GM18907 (cell line): ENCODE data around the gene TMIE.

Experiments used
- ATAC-seq: cut with Tn5 transposase; IDR thresholded peaks from one replicate; pipeline ENCODE4 v1.9.1; 2021; ENCODE audit warnings: mild to moderate bottlenecking, moderate library complexity; ENCODE audit not compliant: unreplicated experiment

TMIE gene

DNA sequence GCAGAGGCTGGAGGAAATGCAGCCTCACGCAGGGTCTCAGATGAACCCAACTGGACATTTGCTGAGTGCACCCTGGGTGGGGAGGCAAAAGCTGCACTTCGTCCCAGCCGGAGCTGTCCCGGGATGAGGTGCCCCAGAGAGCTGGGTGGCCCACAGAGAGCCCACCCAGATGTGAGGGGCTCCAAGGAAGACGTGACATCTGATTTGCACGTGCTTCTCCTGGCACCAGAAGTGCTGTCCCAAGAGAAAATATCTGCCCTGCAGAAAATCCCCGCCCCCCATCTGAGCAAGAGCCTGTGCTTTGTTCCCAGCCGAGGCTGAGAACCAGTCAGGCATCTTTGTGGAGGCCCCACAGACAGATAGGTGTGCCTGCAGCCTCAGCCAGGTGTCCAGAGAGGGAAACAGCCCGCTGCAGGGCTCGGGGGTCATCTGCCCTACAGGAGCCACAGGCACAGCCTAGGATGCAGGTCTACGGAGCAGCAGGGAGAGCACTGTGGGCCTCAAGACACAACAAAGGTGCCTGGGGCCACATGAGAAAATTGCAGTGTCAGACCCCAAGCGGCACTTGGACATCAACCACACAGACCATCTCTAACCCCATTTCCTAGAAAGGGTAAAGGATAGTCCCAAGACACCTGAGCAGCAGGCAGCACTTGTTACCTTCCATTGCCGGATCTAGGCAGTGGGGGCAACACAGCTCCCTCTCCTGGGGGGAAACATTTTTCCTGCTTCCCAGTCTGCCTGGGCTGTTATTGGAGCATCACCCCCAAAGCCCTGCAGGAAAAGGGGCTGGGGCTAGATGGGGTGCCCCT is 5.8 kb downstream of the TMIE start:
- no peak for ATAC-seq

DNA sequence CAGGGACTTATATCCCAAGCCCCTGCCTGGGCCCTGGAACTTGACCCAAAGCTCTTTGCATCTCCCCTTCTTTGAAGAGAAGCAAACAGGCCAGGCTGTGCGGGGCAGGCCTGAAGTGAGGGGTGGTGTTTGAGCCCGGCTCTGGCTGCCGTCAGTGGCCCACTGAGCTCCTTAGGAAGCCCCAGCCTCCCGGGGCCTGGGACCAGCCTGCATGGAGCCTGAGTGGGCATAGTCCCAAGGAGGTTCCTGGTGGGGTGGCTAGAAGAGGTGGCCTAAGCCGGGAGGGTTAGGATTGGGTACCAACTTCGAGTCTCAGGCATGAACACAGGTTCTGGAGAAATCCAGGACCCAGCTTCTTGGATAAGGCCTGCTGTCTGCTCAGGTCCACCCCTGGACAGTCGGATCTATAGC is 6.4 kb downstream of the TMIE start:
- no peak for ATAC-seq

DNA sequence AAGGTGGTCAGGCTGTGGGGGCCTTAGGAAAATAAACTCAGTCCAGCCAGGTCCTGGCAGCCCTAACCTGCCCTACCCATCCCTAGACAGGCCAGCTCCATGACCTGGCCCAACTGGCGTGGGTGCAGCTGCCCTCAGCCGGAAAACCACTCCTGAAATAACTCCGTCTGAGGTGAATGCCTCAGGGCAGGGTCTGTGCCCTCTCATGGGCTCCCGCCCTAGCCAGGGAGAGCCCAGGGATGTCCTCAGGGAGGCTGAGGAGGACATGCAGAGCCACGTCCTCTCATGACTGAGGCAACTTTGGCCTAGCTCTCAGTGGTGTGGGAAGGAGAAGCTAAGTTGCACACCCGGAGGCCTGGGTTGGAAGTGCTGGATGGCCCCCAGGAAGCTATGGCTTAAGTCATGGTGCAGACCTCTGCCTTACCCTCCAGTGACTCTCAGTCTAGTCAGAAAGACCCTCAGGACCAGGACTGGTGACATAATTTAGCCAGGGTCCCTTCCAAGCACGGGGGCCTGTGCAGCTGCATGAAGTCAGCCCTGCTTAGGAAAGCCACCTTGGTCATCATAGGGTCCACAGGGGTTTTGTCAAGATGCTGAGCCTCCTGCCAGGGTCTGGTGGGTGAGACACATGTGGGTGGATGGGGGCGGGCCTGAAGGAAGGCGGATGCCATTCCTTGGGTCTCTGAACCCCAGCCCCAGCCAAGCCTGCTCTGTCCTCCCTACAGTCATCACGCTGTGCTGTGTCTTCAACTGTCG is 7.4 kb downstream of the TMIE start:
- ATAC-seq = no peak

DNA sequence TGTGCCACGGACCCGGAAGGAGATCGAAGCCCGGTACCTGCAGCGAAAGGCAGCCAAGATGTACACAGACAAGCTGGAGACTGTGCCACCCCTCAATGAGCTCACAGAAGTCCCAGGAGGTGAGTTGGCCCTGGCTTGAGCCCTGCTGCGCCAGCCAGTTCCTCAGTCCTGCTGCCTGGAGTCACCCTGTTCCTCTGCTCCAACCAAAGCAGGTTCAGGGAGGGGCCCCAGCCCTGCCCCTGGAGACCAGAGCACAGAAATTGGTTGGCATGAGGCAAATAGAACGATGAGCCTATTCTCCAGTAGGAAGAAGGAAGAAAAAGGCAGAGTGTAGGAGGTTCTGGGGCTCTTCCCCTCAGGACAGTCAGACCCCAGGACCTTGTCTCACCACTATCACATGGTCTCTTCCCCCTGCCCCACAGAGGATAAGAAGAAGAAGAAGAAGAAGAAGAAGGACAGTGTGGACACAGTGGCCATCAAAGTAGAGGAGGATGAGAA is 8.0 kb downstream of the TMIE start:
- ATAC-seq = no peak

DNA sequence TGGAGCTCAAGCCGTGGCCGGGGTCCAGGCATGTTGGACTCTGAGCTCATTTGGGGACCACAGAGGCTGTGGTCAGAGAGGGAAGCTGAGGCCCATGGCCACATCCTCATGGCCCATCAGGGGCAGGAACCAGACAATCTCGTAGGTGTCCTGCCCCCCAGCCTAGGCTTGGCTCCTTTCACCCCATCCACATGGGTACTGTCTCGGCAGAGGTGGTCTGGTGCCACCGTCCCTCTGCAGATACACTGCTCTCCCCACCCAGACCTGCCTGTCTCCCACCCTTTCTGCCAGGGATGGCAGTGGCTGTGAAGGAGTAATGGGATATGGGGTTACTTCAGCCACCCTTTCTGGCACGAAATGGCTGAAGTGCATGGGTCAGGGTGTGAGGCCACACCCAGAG is 8.5 kb downstream of the TMIE start:
- no peak for ATAC-seq

DNA sequence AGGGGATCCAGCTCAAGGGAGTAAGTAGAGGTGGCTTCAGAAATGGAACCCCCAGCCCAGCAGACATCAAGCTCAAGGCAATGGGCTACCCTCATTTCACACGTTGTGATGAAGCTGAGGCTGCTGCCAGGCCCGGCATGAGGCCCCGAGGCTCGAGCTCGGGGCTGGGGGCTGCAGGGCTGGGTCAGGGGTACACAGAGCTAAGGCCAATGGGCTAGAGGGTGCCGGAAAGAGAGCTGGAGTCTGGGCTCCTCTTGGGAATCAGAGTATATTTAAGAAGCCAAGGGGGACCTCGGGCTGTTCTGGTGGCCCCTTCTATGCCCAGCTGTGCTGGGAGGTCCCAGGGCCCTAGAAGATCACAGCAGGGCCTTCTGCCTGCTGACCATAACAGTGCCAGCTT is 9.0 kb downstream of the TMIE start:
- no peak for ATAC-seq

DNA sequence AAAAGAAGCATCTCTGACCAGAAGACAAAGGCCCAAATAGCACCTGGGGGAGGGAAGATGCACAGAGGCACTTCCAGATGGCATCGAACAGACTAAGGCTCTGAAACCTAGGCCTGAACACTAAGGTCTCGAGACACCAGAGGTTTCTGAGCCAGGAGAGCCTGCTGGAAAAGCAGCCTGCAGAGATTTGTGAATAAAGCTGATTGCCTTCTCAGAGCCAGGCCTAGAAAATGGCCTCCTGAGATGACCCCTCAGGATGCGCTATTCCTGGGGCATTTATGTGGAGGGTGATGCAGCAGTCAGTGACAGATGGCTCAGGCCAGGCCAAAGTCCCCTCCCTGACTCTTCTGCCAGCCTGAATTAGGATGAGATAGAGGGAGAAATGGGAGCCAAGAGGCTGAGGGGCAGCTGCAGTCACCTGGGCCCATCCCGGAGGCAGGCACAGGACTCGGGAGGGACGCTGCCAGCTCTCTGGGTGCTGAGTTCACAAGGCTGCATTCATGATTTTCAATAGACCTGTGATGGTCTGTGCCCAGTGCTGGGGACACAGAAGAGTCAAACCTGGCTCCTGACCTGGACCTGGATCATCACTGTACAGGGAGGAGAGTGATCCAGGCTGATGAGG is 9.6 kb downstream of the TMIE start:
- ATAC-seq = no peak

DNA sequence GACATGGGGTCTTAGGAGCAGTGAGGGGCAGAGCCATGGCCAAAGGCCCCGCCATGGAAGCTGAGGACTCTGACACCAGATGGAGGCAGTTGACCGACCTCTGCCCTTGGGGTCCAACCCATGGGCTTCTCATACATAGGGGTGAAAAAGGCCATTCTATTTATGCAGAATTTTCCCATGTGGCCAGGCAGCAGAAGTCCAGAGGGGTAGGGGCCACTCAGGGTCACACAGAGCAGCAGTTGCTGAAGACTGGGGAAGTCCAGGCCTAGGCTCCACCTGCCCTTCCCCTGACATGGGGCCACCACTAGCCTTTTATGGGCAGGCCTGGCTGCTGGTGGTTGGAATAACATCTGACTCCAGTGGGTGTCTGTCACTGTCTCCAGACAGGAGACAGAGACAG is 10.1 kb downstream of the TMIE start:
- no peak for ATAC-seq

DNA sequence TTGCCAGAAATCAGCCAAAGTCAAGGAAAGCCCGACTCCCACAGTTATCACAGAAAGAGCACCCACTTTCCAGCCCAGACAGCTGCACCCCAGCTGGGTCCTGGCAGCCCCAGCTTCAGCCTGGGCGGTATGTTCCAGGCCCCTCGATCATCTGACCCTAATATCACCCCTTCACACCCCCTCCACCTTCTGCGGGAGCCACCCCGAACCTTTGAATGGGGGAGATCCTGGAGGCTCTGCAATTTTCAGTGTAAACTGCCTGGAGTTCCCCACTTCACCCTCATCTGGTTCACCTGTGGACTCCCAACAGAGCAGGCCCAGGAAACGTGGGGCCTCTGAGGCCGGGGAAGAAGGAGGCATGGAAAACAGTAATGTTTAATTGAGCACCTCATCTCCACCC is 10.6 kb downstream of the TMIE start:
- no peak for ATAC-seq

DNA sequence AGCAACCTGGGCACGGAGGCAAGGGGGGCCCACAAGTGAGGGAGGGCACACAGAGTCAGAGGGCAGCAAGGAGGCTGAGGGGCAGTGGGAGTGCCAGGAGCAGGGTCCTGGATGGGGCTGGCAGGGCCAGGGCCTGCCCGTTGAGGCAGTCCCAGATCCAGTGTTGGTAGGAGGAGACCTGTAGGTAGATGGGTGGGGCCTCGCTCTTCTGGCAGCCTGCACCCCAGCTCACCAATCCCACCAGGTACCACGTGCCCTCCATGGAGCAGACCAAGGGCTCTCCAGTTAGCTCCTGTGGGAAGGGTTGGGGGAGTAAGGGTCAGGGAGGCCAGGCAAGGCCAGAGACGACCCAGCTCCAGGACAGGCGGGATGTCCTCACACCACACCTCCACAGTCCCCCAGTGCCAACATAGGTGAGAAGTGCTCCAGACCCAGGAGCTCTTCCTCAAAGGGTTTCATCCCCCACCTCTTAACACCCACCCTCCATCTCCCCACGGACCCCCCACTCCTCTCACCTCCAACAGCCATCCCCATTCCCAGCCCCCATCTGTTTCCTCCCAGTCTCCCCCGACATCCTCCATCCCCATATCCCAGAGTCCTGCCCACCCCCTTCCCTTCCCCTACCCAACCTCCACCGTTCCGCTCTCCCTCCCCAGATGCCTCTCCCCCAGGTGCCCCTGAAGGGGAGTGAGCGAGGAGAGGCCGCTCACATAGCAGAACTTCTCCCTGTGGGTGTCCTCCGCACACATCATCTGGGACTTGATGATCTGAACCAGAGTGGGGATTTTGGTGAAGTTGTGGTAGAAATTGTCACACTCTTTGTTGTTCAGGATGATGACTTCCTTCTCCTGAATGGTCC is 11.2 kb downstream of the TMIE start:
- ATAC-seq = no peak

DNA sequence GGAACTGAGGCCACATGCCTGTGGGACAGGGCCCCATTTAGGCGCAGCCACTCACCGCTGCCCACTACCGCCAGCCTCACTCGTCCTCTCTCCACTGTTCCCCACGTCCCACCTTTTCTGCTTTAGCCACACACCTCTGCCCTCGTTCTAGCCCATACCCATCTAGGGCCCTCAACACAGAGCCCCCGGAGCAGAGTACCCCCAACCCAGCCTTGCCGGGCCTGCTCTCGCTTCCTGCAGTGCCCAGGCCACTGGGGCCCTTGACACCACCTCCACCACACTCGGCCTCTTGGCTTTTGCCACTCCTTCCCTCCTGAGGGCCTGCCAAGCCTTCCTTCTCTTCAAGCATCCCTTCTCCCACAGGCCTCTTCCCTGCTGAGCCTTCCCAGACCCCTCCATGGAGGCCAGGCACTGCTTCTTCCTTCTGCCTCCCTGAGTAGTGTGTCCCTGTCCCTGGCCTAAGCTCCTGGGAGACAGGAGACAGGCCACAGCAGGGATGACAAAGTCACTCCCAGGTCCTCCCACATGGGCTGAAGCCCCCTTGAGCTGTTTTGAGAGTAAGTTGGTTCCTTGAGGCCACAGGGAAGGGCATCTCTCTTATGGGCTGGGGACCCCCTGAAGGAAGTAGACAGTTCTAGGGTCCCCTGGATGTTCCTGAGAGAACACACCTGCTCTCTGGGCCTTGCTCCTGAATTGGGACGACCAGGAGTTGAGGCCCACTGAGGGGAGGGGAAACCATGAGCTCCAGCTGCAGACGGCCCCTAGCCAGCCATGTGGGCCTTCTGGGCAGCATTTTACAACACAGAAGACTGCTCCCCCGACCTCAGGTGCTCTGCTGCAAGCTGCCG is 12.1 kb downstream of the TMIE start:
- no peak for ATAC-seq

DNA sequence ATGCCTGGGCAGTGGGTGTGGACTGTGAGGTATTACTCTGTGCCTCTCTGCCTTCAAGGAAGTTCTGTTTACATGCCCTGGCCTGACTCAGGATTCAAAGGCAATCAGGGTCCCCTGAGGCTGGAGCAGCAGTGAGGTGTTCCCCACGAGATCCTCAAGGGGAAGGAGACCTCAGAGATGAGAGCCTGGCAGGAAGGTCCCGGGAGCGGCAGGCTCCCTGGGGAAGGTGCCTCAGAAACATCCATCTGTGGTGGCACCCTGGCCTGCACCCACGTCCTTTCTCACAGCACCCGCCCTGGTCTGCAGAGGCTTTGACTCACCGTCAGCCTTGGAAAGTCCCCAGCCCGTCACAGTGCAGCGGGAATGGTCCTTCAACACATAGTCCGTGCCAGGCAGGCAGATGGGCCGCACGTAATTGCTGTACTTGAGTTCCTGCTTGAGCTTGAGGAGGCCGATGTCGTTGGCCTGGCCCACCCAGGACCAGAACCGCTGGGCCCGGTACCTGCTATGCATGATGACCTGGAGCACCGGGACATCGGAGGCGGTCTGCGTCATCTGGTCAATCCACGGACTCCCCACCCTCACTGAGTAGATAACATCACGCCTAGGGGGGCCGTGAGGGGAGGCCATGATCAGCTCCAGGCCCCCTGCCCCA is 12.8 kb downstream of the TMIE start:
- ATAC-seq = no peak

DNA sequence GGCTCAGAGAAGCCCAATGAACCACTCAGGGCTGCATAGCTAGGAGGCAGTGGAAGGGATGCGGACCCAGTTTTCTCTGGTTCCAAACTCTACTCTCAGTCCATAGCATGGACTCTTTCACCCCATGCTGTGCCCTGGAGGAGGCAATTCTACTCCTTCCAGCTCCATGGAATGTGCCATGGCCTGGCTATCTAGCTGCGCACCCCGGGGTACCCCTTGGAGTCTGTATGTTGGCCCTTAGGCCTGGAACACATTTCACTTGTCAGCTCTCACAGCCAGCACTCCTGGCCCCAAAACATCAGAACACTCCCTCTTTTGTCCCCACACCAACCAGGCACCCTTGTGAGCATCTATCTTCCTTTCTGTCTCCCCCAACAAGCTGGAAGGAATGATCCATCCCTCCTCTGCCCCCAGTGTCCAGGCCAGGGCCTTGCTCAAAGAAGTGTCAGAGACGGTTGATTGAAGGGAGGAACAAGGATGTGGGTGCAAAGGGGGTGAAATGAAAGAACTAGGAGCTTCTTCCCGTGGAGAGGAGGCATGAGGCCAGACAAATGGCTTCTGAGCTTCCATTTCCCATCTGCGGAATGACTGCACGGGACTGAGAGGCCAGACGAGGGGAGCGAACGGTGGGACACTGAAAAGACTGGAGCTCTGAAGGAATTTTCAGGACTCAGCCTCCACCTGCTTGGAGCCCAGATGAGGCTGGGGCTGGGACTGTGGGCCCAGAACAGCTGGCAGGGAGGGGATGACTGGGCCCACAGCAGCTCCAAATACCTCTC is 13.7 kb downstream of the TMIE start:
- no peak for ATAC-seq

DNA sequence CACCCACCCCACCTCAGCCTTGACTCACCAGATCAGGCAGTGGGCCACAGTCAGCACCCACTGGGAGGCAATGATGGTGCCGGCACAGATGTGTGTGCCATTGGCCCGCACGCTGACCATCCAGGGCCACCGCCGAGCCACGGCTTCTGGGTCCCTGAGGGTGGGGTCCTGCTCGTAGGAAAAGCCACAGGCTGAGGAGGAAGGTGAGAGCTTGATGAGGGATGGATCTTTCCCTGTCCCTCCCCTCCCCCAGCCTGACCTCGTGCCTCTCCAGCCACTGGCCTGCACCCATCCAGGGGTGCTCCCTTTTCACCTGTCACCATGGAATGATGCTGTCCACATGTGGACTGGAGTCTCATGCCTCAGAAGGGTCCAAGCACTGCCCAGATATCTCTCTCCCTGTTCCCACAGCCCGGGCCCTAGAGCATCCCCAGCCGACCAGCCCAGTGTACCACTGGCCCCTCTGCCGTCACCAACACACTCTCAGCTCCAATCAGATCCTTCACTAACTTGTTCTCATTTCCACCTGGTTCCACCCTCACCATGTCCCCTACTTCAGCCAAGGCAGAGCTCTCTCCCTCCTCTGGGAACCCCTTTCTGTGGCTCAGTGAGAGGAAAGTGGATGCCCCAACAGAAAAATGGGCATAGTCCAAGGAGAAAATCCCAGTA is 14.4 kb downstream of the TMIE start:
- ATAC-seq = no peak

DNA sequence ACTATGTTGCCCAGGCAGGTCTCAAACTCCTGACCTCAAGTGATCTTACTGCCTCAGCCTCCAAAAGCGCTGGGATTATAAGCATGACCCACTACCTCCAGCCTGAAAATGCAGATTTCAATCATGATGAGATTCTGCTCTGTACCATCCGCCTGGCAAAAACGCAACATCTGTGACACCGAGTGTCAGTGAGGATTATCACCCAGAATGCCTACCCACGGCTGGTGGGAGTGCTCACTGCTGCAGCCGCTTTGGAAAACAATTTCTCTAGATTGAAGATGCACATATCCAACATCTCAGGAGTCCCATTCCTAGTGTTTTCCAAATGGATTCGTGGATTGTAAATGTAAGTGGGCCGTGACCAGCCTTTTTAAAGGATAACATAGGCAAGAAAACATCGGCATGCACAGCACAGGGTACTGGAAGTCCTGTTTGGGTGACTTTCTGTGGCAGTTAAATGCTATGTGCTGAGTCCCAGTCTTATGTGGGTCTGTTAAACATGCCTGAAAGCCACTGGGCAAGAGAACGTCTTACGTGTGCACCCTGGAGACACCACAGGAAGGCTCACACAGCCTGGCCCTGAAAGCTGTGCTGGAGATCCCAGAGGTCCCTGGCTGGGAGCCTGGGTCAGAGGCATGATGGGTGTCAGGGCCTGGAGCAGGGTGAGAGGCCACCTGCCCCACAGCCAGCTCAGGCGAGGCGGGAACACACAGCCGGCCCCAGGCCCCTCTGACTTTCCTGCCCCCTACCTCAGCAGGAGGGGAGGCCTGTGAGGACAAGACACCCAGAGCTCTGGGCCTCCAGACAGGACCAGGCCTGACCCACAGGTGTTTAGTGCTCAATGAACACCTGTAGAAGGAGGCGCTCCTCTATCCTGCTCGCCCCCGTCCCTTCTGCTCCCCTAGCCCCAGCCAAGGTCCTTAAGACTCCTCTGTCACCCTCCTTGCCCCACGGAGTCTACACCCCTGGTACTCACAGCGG is 15.6 kb downstream of the TMIE start:
- ATAC-seq = no peak

DNA sequence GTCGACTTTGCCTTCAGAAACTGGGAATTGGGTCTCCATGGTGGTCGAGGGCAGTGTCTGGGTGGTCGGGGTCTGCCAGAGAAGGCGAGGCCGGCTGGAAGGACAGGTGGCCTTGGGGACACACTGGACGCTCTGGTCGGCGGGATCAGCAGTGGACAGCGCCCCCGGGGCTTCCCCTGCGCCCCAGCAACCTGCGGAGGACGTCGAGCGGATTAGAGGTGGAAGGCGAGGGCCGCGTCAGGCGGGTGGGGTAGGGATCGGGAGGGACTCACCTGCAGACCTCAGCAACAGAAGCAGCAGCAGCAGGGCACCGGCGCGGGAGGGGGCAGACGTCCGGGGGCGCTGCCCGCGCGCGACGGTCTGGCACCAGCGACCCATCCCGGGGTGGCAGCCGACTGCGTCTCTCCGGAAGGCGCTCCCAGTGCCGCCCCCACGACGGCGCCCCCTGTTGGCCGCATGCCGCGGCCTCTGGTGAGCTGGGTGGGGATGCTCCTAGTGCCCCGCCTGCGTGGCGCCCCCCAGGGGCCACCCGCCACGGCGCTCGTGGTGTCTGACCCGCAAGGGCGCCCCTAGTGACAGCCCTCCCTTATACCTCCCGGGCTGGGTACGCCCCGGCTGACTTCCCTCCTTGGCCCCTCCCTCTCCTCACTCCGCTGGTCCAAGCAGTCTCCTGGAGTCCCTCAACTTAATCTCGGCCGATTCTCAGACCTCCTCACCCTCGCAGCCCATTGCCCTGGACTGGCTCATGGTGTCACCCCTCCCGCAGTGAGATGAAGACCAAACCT is 16.4 kb downstream of the TMIE start, which contains the start of gene PRSS50:
Gene PRSS50 (minus strand): TSS at position 423 of the 785 bp plus-strand sequence. CDS start 45 bp downstream, at position 378.
- no peak for ATAC-seq
